Measurements from ENCODE around the gene ASPSCR1. TPM values are rescaled to one million over a fixed set of nuclear protein-coding genes. Genes with fewer than 3 reads are reported as not detected.

ASPSCR1 gene
- total RNA-seq, 1 experiment from 2014 or later: 51.0 TPM

DNA sequence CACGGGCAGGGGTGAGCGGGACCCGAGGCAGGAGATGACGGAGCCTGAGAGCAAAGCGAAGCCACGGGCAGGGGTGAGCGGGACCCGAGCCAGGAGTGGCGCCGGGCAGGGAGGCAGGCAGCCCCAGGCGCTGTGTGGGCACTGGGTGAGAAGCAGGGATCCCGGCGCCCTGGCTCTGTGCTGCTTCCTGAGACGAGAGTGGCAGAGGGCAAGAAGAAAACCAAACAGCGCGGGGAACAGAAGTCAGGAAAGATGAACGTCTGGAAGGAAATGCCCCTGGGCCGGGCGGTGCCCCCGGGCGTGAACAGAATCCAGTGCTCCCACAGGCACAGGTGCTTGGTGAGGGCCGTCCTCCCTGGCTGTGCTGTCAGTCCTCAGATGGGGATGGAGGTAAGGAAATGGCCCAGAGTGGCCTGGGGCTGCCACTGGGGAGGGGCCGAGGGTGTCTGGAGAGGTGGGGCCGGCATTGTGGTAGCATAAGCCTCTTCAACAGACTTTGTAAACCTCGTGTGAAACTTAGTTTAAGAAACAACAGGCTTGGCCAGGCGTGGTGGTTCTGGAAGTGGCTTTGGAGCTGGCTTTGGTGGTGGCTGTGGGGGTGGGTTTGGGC, 9.8 kb downstream of the ASPSCR1 start:
- H2AFZ ChIP-seq (ENCODE audit: low read depth, low read length, poor library complexity, severe bottlenecking): no peak overlapping the region
- intact Hi-C loops (cut with micrococcal nuclease): no loop called here
- CTCF ChIA-PET: no interaction called here
- H3K4me2 ChIP-seq (ENCODE audit: low read length): no peak overlapping the region
- TF ChIP-seq EGR1 (IDR thresholded peaks at IDR 0.05; ENCODE audit: low read depth) (no peak), YY1 (IDR thresholded peaks at IDR 0.05; ENCODE audit: extremely low read depth, insufficient replicate concordance, low read depth, low read length) (no peak), ZFX (IDR thresholded peaks at IDR 0.05) (no peak), ZNF274 (IDR thresholded peaks at IDR 0.05; ENCODE audit: low read depth, low read length) (no peak), EZH2 (IDR thresholded peaks at IDR 0.05) (no peak)
- TF ChIP-seq, protein P1, sequence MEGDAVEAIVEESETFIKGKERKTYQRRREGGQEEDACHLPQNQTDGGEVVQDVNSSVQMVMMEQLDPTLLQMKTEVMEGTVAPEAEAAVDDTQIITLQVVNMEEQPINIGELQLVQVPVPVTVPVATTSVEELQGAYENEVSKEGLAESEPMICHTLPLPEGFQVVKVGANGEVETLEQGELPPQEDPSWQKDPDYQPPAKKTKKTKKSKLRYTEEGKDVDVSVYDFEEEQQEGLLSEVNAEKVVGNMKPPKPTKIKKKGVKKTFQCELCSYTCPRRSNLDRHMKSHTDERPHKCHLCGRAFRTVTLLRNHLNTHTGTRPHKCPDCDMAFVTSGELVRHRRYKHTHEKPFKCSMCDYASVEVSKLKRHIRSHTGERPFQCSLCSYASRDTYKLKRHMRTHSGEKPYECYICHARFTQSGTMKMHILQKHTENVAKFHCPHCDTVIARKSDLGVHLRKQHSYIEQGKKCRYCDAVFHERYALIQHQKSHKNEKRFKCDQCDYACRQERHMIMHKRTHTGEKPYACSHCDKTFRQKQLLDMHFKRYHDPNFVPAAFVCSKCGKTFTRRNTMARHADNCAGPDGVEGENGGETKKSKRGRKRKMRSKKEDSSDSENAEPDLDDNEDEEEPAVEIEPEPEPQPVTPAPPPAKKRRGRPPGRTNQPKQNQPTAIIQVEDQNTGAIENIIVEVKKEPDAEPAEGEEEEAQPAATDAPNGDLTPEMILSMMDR (IDR thresholded peaks at IDR 0.05 in 2 of 3, conservative IDR thresholded peaks at IDR 0.05 in 1 of 3; ENCODE audit: borderline replicate concordance in 1 of 3, insufficient read depth in 1 of 3, low read depth in 2 of 3, low read length in 2 of 3): no peak
- no peak overlapping the region for H3K4me3 ChIP-seq (replicated peaks in 1 of 2; ENCODE audit: low read depth in 1 of 2, low read length in 2 of 2)
- H3K4me1 ChIP-seq (ENCODE audit: control insufficient read depth in 1 of 2, insufficient read depth in 2 of 2, low read length in 2 of 2): peaks cover 10 to 11% of the 10 kb centered on the region in 2 experiments; a peak in 3 of 4 replicates
- H3K27me3 ChIP-seq (ENCODE audit: insufficient read depth, low read length): no peaks in the 10 kb centered on the region
- H3K79me2 ChIP-seq (ENCODE audit: insufficient read depth, low read length): no peaks in the 10 kb centered on the region
- no TSS peak for BruUV-seq (replicated peaks)
- H3K9ac ChIP-seq (ENCODE audit: low read length): no peak overlapping the region
- RAD21 ChIA-PET (ENCODE audit: low non-redundant PET in 1 of 2, low total read pairs in 2 of 2, uncharacterized antibody in 2 of 2, unreplicated experiment in 2 of 2): no interaction called here
- POLR2A ChIA-PET: no interaction called here
- H3K36me3 ChIP-seq (ENCODE audit: control insufficient read depth in 1 of 2, insufficient read depth in 2 of 2, low read length in 2 of 2): peaks cover 13 to 16% of the 10 kb centered on the region in 2 experiments; a peak in 3 of 4 replicates
- H3K9me3 ChIP-seq (ENCODE audit: control insufficient read depth in 1 of 2, insufficient read depth in 1 of 2, low read depth in 1 of 2, low read length in 2 of 2): no peaks in the 10 kb centered on the region
- H3K9me2 ChIP-seq (ENCODE audit: insufficient read depth): no peaks in the 10 kb centered on the region
- no peak for ATAC-seq
- H4K20me1 ChIP-seq (ENCODE audit: insufficient read depth): no peaks in the 10 kb centered on the region
- H3K27ac ChIP-seq (ENCODE audit: low read depth, low read length): no peak overlapping the region
- no peak for DNase-seq (ENCODE audit: low read depth, low spot score)

Data from HCT116 (cell line).